Transverse colon (tissue), 3 donors: ENCODE results near the gene APMAP.

Experiments used
- EP300 ChIP-seq: sonication (generic); formaldehyde crosslinking; IDR thresholded peaks from one replicate; pipeline ENCODE4 v1.6.1; 2017; ENCODE audit warnings: antibody characterized with exemption, low read depth
- TF ChIP-seq, protein P1 (sequence below), 5 experiments: fragments of 200-600 bp in 3 of 5; fragments of 450-650 bp in 2 of 5; sonication (generic) in 3 of 5; IDR thresholded peaks; 1 replicate in 2 of 5; 2 replicates in 3 of 5; pipeline ENCODE4 v1.5.1; 2016 to 2017; ENCODE audit warnings: antibody characterized with exemption in 5 of 5, inconsistent platforms in 3 of 5, mild to moderate bottlenecking in 2 of 5, moderate library complexity in 1 of 5

DNA sequence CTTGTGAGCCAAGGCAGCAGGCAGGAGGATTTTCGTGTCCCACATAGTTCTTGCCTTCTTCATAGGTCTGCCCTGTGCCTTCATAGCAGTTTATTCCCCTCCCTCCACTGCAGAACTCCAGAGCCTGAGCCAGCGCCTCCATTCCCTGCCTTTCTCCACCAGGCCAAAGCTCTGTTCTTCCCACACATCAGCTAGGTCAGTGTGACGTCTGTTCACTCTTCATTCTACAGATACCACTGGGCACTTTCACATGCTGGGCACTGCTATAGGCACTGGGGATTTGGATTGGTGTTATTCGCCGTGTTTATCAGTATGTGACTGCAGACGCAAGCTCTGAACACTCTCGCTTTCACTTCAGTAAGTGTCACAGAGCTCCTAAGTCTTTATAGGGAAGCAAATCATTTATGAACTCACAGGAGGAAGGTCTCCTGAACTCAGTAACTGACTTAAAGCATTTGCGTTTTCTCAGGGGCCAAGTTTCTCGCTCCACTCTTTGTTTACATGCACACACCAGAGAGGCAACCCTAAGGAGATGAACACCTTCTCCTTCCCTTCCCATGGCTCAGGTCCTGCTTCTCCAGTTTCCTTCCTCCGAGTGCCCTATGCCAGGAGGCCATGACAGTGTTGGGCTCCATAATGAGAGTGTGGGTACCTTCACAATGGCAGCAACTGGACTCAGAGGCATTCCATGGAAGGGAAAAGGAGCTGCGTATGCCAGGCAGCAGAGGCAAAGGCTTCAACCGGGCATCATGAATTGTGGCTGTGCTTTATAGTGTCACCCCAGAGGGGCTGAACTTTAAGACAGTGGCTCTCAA lies 6.3 kb upstream of the APMAP start:
- TF ChIP-seq, protein P1, sequence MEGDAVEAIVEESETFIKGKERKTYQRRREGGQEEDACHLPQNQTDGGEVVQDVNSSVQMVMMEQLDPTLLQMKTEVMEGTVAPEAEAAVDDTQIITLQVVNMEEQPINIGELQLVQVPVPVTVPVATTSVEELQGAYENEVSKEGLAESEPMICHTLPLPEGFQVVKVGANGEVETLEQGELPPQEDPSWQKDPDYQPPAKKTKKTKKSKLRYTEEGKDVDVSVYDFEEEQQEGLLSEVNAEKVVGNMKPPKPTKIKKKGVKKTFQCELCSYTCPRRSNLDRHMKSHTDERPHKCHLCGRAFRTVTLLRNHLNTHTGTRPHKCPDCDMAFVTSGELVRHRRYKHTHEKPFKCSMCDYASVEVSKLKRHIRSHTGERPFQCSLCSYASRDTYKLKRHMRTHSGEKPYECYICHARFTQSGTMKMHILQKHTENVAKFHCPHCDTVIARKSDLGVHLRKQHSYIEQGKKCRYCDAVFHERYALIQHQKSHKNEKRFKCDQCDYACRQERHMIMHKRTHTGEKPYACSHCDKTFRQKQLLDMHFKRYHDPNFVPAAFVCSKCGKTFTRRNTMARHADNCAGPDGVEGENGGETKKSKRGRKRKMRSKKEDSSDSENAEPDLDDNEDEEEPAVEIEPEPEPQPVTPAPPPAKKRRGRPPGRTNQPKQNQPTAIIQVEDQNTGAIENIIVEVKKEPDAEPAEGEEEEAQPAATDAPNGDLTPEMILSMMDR (IDR thresholded peaks at IDR 0.05) = no peak
- TF ChIP-seq EP300 = no peak
